Measurements from ENCODE around the gene SMO. TPM values are rescaled to one million over a fixed set of nuclear protein-coding genes. Genes with fewer than 3 reads are reported as not detected.
A peak's percentile ranks its signal among the peaks of the same experiment; 100 is the strongest.
"Not testable (repeated sequence)": the region's sequence is repeated elsewhere in the genome, so short reads cannot be mapped to it uniquely, and the experiment has no call there.

SMO gene
- total RNA-seq, 1 donor from 2014 or later = 46.0 TPM

- H3K9me3 ChIP-seq (ENCODE audit: low read depth) = no peaks in the 10 kb centered on the region
- H3K9ac ChIP-seq = no peak overlapping the region
- Mint-ChIP-seq H3K9me3 (no peaks in the 10 kb centered on the region), H3K4me3 (peak overlapping the region; percentile 74), H3K27ac (peak overlapping the region; percentile 24), H3K27me3 (ENCODE audit: insufficient read depth, low read depth) (peaks cover 30% of the 10 kb centered on the region), H3K4me1 (peaks cover 23% of the 10 kb centered on the region), H3K36me3 (peaks cover 9% of the 10 kb centered on the region)
- no peaks in the 10 kb centered on the region for H3K79me2 ChIP-seq (ENCODE audit: low read depth)
- peak overlapping the region; percentile 76 for H3K4me2 ChIP-seq
- H3K27ac ChIP-seq = no peak overlapping the region
- TF ChIP-seq EZH2 (IDR thresholded peaks at IDR 0.05) (no peak), EZH2phosphoT487 (IDR thresholded peaks at IDR 0.05) (no peak)
- TF ChIP-seq, protein P1, sequence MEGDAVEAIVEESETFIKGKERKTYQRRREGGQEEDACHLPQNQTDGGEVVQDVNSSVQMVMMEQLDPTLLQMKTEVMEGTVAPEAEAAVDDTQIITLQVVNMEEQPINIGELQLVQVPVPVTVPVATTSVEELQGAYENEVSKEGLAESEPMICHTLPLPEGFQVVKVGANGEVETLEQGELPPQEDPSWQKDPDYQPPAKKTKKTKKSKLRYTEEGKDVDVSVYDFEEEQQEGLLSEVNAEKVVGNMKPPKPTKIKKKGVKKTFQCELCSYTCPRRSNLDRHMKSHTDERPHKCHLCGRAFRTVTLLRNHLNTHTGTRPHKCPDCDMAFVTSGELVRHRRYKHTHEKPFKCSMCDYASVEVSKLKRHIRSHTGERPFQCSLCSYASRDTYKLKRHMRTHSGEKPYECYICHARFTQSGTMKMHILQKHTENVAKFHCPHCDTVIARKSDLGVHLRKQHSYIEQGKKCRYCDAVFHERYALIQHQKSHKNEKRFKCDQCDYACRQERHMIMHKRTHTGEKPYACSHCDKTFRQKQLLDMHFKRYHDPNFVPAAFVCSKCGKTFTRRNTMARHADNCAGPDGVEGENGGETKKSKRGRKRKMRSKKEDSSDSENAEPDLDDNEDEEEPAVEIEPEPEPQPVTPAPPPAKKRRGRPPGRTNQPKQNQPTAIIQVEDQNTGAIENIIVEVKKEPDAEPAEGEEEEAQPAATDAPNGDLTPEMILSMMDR (IDR thresholded peaks at IDR 0.05) = no peak
- no peaks in the 10 kb centered on the region for H3K36me3 ChIP-seq
- peak overlapping the region; percentile 53 for H2AFZ ChIP-seq (replicated peaks)
- no peaks in the 10 kb centered on the region for H4K20me1 ChIP-seq (ENCODE audit: low read depth)
- DNase-seq (ENCODE audit: low spot score) = peak; percentile 45
- H3K4me1 ChIP-seq = peaks cover 23% of the 10 kb centered on the region
- H3K4me3 ChIP-seq = peak overlapping the region; percentile 44
- H3F3A ChIP-seq (ENCODE audit: low read depth) = peaks cover 31% of the 10 kb centered on the region
- H3K27me3 ChIP-seq = peaks cover 9% of the 10 kb centered on the region
Measured at GRCh38 chr7:129169686-129170440, 18.6 kb upstream of the SMO start.

DNA sequence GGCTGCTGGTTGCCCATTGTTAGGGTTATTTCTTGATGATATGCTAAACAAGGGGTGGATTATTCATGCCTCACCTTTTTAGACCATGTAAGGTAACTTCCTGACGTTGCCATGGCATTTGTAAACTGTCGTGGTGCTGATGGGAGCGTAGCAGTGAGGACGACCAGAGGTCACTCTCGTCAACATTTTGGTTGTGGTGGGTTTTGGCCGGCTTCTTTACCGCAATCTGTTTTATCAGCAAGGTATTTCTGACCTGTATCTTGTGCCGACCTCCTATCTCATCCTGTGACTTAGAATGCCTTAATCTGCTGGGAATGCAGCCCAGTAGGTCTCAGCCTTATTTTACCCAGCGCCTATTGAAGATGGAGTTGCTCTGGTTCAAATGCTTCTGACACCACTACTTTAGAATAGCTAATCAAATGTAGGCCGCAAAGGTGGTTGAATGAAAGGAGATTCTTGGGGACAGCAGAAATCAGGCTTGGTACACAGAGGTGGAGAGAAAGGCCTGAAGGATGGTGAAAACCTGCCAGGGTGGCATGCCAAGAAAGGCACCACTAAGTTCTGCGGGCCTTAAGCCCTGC, 17.9 kb upstream of the SMO start:
- no peak for DNase-seq (ENCODE audit: low spot score)

GRCh38 chr7:129173861-129174260, 14.6 kb upstream of the SMO start:
- Mint-ChIP-seq H3K4me1 (peaks cover 13% of the 10 kb centered on the region), H3K27me3 (ENCODE audit: insufficient read depth, low read depth) (peaks cover 20% of the 10 kb centered on the region)
- Histone ChIP-seq H3K4me1 (peaks cover 16% of the 10 kb centered on the region), H3F3A (ENCODE audit: low read depth) (peaks cover 18% of the 10 kb centered on the region)
- H3K36me3 ChIP-seq; H3K9me3 ChIP-seq (ENCODE audit: low read depth); H3K4me3 ChIP-seq; H3K27ac ChIP-seq; H3K4me2 ChIP-seq; H3K79me2 ChIP-seq (ENCODE audit: low read depth); H3K27ac Mint-ChIP-seq; H3K4me3 Mint-ChIP-seq; H2AFZ ChIP-seq (replicated peaks); DNase-seq (ENCODE audit: low spot score); H3K36me3 Mint-ChIP-seq; H3K9ac ChIP-seq; H4K20me1 ChIP-seq (ENCODE audit: low read depth); H3K27me3 ChIP-seq; H3K9me3 Mint-ChIP-seq: not testable (repeated sequence)

More for the DNA sequence above, 17.9 kb upstream of the SMO start:
- TF ChIP-seq EZH2 (IDR thresholded peaks at IDR 0.05) = no peak
- no peak for TF ChIP-seq EZH2phosphoT487 (IDR thresholded peaks at IDR 0.05)
- TF ChIP-seq, protein P1 (IDR thresholded peaks at IDR 0.05) = no peak
- H3K9ac ChIP-seq = no peak overlapping the region
- H3K4me3 Mint-ChIP-seq = no peak overlapping the region
- H3F3A ChIP-seq (ENCODE audit: low read depth) = peaks cover 31% of the 10 kb centered on the region
- H3K27ac Mint-ChIP-seq = no peak overlapping the region
- H4K20me1 ChIP-seq (ENCODE audit: low read depth) = no peaks in the 10 kb centered on the region
- no peak overlapping the region for H3K4me3 ChIP-seq
- H3K27me3 ChIP-seq = peaks cover 9% of the 10 kb centered on the region
- H3K27ac ChIP-seq = no peak overlapping the region
- H3K79me2 ChIP-seq (ENCODE audit: low read depth) = no peaks in the 10 kb centered on the region
- no peaks in the 10 kb centered on the region for H3K36me3 ChIP-seq
- H3K4me2 ChIP-seq = peak overlapping the region; percentile 76
- no peaks in the 10 kb centered on the region for H3K9me3 ChIP-seq (ENCODE audit: low read depth)
- peaks cover 23% of the 10 kb centered on the region for H3K4me1 ChIP-seq
- peaks cover 30% of the 10 kb centered on the region for H3K27me3 Mint-ChIP-seq (ENCODE audit: insufficient read depth, low read depth)
- H3K9me3 Mint-ChIP-seq = no peaks in the 10 kb centered on the region
- H3K4me1 Mint-ChIP-seq = peaks cover 23% of the 10 kb centered on the region
- no peak overlapping the region for H2AFZ ChIP-seq (replicated peaks)
- H3K36me3 Mint-ChIP-seq = peaks cover 5% of the 10 kb centered on the region

Measured in neural progenitor cell (in vitro differentiated cells).